Upper lobe of left lung (tissue), 6 donors: ENCODE results near the gene CES1. TPM values are rescaled to one million over a fixed set of nuclear protein-coding genes. Genes with fewer than 3 reads are reported as not detected.

Source experiments
- ATAC-seq, 2 donors: fragments of 200-7000 bp; cut with Tn5 transposase; one replicate each; pipeline ENCODE4 v1.9.1; 2022; ENCODE audit warnings: mild to moderate bottlenecking in 2 of 2, moderate library complexity in 2 of 2; ENCODE audit not compliant: low FRiP score in 2 of 2
- DNase-seq, 2 donors: peaks; one replicate each; pipeline ENCODE4 v3.0.0-alpha.2; 2019 to 2020
- H3K27ac ChIP-seq, 4 donors: fragments of 200-600 bp; sonication (generic); one replicate each; pipeline ENCODE4 v1.5.1; 2016 to 2019
- H3K27me3 ChIP-seq, 4 donors: fragments of 200-600 bp; sonication (generic); one replicate each; pipeline ENCODE4 v1.5.1; 2017 to 2019
- H3K36me3 ChIP-seq, 4 donors: fragments of 200-600 bp; sonication (generic); one replicate each; pipeline ENCODE4 v1.5.1; 2016 to 2019
- H3K4me1 ChIP-seq, 4 donors: fragments of 200-600 bp; sonication (generic); one replicate each; pipeline ENCODE4 v1.5.1; 2018 to 2019
- H3K4me3 ChIP-seq, 4 donors: fragments of 200-600 bp; sonication (generic); one replicate each; pipeline ENCODE4 v1.5.1; 2017 to 2019; ENCODE audit warnings: mild to moderate bottlenecking in 2 of 4, moderate library complexity in 1 of 4
- H3K9me3 ChIP-seq, 4 donors: fragments of 200-600 bp; sonication (generic); one replicate each; pipeline ENCODE4 v1.5.1; 2018 to 2019
- EP300 ChIP-seq, 4 donors: sonication (generic); formaldehyde crosslinking; IDR thresholded peaks; one replicate each; pipeline ENCODE4 v1.5.1; 2017; ENCODE audit warnings: antibody characterized with exemption in 4 of 4, control low read depth in 2 of 4
- POLR2A ChIP-seq, 4 donors: fragments of 450-650 bp; IDR thresholded peaks; one replicate each; pipeline ENCODE4 v1.5.1; 2016 to 2017; ENCODE audit warnings: antibody characterized with exemption in 4 of 4, mild to moderate bottlenecking in 2 of 4
- POLR2AphosphoS5 ChIP-seq, 2 donors: sonication (generic); formaldehyde crosslinking; IDR thresholded peaks; one replicate each; pipeline ENCODE4 v1.5.1; 2017; ENCODE audit warnings: antibody characterized with exemption in 2 of 2
- WGBS, 2 donors: methylation state at CpG; one replicate each; pipeline ENCODE4 v1.1.5; 2017 to 2018; 5-methylcytosine and 5-hydroxymethylcytosine counted together
- total RNA-seq, 6 donors: library from RNA; depleted of rRNA in 4 of 6; stranded (reverse); fragments of >200 nt in 4 of 6; gene quantifications; one replicate each; pipeline versions ENCODE4 v1.1.0 to v1.2.1, GENCODE V29; 2016 to 2021
- TF ChIP-seq, protein P1 (sequence below), 6 experiments: fragments of 450-650 bp in 4 of 6; fragments of 200-600 bp in 2 of 6; sonication (generic) in 2 of 6; IDR thresholded peaks; one replicate each; pipeline ENCODE4 v1.5.1; 2016 to 2019; ENCODE audit warnings: antibody characterized with exemption in 6 of 6
- donor health status: DM: no; HTN: no; CAD: no; lungs with moderate emphysema.
- donor health status: DM: no; HTN: yes; CAD: no; lungs with severe emphysema.

The CES1 gene
- total RNA-seq, 6 donors from 2014 or later: 110 to 224 (median 187) TPM

DNA sequence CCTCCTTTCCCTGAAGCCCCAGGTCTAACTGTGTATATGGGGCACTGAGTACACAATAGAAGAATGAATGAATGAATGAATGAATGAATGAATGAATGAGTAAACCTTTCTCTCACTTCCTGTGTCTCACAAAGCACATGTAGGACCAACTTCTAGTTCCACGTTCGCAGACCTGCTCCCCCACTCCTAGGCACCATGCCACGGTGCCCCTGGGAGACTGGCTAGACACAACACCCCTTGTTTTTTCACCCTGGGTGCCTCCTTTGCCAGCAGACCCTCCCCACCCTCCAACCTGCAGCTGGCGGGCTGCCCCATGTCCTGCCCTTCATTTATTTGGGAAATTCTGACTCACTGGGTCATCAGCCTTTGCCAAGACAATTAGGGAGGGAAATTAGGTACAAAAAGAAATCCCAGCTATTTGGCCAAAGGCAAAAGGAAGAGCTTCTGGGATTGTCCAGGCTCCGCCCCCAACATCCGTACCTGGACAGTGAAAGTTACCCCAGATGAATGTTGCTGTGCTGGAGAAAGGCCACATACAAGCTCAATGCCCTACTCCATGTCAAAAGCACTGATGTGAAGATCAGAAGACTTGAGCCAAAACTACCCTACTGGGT, 7.7 kb downstream of the CES1 start:
- Histone ChIP-seq H3K36me3 (peaks cover 0 to 21% (median 4%) of the 10 kb centered on the region in 4 donors), H3K4me1 (no peaks in the 10 kb centered on the region), H3K27ac (no peak overlapping the region), H3K4me3 (no peak overlapping the region), H3K9me3 (no peaks in the 10 kb centered on the region), H3K27me3 (no peaks in the 10 kb centered on the region)
- TF ChIP-seq EP300 (IDR thresholded peaks at IDR 0.05) (no peak), POLR2AphosphoS5 (IDR thresholded peaks at IDR 0.05) (no peak), POLR2A (IDR thresholded peaks at IDR 0.05) (no peak)
- TF ChIP-seq, protein P1, sequence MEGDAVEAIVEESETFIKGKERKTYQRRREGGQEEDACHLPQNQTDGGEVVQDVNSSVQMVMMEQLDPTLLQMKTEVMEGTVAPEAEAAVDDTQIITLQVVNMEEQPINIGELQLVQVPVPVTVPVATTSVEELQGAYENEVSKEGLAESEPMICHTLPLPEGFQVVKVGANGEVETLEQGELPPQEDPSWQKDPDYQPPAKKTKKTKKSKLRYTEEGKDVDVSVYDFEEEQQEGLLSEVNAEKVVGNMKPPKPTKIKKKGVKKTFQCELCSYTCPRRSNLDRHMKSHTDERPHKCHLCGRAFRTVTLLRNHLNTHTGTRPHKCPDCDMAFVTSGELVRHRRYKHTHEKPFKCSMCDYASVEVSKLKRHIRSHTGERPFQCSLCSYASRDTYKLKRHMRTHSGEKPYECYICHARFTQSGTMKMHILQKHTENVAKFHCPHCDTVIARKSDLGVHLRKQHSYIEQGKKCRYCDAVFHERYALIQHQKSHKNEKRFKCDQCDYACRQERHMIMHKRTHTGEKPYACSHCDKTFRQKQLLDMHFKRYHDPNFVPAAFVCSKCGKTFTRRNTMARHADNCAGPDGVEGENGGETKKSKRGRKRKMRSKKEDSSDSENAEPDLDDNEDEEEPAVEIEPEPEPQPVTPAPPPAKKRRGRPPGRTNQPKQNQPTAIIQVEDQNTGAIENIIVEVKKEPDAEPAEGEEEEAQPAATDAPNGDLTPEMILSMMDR (IDR thresholded peaks at IDR 0.05): no peak
- DNase-seq: peak in 1 of 2 donors; percentile 12
- no peak for ATAC-seq
- WGBS, 2 donors: 78 to 79% methylated on average over 6 of the region's 6 CpGs

GRCh38 chr16:55824473-55825000, 8.4 kb downstream of the CES1 start:
- no peak overlapping the region for H3K27ac ChIP-seq
- TF ChIP-seq, protein P1 (IDR thresholded peaks at IDR 0.05): no peak
- TF ChIP-seq POLR2AphosphoS5 (IDR thresholded peaks at IDR 0.05) (no peak), POLR2A (IDR thresholded peaks at IDR 0.05) (no peak), EP300 (IDR thresholded peaks at IDR 0.05) (no peak)
- H3K27me3 ChIP-seq: no peaks in the 10 kb centered on the region
- H3K4me1 ChIP-seq: no peaks in the 10 kb centered on the region
- no peaks in the 10 kb centered on the region for H3K9me3 ChIP-seq
- peak in 1 of 2 donors; percentile 20 for DNase-seq
- ATAC-seq: no peak
- no peak overlapping the region for H3K4me3 ChIP-seq
- 59 to 90% methylated on average over 2 to 4 of the region's 4 CpGs for WGBS, 2 donors
- H3K36me3 ChIP-seq: peaks cover 0 to 21% (median 4%) of the 10 kb centered on the region in 4 donors

DNA sequence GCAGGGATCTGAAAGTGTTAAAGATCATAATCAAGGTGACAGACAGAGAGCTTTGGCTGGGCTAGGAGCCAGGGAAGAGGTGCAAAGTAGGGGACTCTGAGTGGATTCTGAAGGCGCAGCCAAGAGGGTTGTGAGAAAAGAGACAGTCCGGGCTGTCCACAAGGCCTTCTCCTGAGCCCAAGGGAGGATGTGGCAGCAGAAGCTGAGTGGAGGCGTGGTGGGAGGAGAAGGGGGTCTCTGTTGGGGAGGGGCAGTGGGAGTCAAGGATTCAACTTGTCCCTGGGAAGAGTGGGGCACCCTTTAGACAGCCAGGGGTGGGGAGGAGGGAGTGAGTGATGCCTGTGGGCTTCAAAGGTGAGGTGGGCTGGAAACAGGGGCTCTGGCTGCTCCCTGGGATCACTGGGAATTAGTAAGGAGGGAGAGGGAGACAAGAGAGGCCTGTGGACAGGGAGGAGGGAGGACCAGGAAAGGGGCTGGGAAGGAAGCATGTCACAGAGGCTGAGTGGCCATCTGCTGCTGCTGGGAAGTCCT, 10.6 kb downstream of the CES1 start:
- Histone ChIP-seq H3K36me3 (peaks cover 0 to 21% (median 4%) of the 10 kb centered on the region in 4 donors), H3K27me3 (no peaks in the 10 kb centered on the region), H3K27ac (no peak overlapping the region), H3K9me3 (no peaks in the 10 kb centered on the region), H3K4me1 (no peaks in the 10 kb centered on the region), H3K4me3 (no peak overlapping the region)
- no peak for DNase-seq
- no peak for TF ChIP-seq EP300 (IDR thresholded peaks at IDR 0.05)
- TF ChIP-seq POLR2AphosphoS5 (IDR thresholded peaks at IDR 0.05): no peak
- no peak for TF ChIP-seq POLR2A (IDR thresholded peaks at IDR 0.05)
- TF ChIP-seq, protein P1 (IDR thresholded peaks at IDR 0.05): no peak
- no peak for ATAC-seq
- 75 to 79% methylated on average over 3 of the region's 3 CpGs for WGBS, 2 donors

- 85 to 86% methylated on average over 3 to 4 of the region's 4 CpGs for WGBS, 2 donors
- Histone ChIP-seq H3K4me1 (no peaks in the 10 kb centered on the region), H3K27me3 (no peaks in the 10 kb centered on the region), H3K36me3 (peaks cover 0 to 27% (median 4%) of the 10 kb centered on the region in 4 donors), H3K9me3 (no peaks in the 10 kb centered on the region), H3K27ac (no peak overlapping the region), H3K4me3 (no peak overlapping the region)
- TF ChIP-seq, protein P1 (IDR thresholded peaks at IDR 0.05): no peak
- ATAC-seq: no peak
- peak in 1 of 2 donors; percentile 5 for DNase-seq
These were observed 11.7 kb downstream of the CES1 start for GRCh38 chr16:55821210-55821609.

DNA sequence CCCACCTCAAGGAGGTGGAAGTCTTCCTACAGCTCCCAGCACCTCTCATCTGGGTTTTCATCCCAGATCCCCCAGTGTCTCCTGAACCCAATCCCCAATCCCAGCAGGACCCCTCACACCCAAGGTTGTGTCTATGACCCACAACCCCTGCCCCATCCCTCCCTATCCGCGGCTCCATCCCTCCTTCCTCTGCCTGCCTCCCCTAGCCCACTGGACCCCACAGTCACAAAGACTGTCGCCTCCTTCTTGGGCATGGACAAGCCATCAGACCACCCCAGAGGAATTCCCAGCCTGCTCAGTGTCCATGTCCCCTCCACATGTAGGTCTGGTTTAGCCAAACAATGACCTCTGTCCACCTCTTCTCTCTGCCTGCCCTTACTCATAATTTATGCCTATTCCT, 12.3 kb downstream of the CES1 start:
- H3K4me1 ChIP-seq: no peaks in the 10 kb centered on the region
- 94 to 95% methylated on average over 3 of the region's 3 CpGs for WGBS, 2 donors
- no peak overlapping the region for H3K27ac ChIP-seq
- H3K9me3 ChIP-seq: no peaks in the 10 kb centered on the region
- H3K4me3 ChIP-seq: no peak overlapping the region
- H3K27me3 ChIP-seq: no peaks in the 10 kb centered on the region
- H3K36me3 ChIP-seq: peaks cover 0 to 27% (median 4%) of the 10 kb centered on the region in 4 donors
- TF ChIP-seq EP300 (IDR thresholded peaks at IDR 0.05) (no peak), POLR2A (IDR thresholded peaks at IDR 0.05) (no peak), POLR2AphosphoS5 (IDR thresholded peaks at IDR 0.05) (no peak)
- TF ChIP-seq, protein P1 (IDR thresholded peaks at IDR 0.05): no peak
- no peak for DNase-seq
- no peak for ATAC-seq
